Measurements from ENCODE around the gene COMMD4. TPM values are rescaled to one million over a fixed set of nuclear protein-coding genes. Genes with fewer than 3 reads are reported as not detected.
"Not testable (repeated sequence)": the region's sequence is repeated elsewhere in the genome, so short reads cannot be mapped to it uniquely, and the experiment has no call there.

Gene COMMD4
- total RNA-seq, 1 donor: 68.4 TPM

DNA sequence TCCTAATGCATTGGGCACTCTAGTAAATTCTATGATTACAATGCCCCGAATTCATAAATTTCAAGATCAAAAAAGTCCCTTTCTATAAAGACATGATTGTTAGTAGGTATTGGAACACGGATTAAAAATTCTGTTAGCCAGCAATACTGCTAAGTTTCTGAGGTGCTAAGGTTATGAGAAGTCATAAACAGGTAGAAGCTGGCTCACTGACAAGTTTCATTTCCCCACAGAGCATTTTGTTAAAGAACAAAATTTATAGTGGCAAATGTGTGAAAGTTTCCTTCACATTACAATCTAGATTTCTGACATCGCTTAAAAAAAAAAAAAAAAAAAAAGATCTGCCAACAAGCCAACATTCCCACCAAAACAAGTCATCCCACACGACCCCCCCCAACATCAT lies 44.9 kb downstream of the COMMD4 start:
- no peaks in the 10 kb centered on the region for H4K20me1 ChIP-seq (ENCODE audit: insufficient read depth, low read length)
- no peak overlapping the region for H2AFZ ChIP-seq (ENCODE audit: low read length)
- H3K4me2 ChIP-seq (ENCODE audit: insufficient read depth, low read length): no peak overlapping the region
- no peak overlapping the region for H3K4me3 ChIP-seq (ENCODE audit: insufficient read depth, low read length)
- H3K4me1 ChIP-seq (ENCODE audit: insufficient read depth, low read length): no peaks in the 10 kb centered on the region
- H3K36me3 ChIP-seq (ENCODE audit: insufficient read depth, low read length): peaks cover 74% of the 10 kb centered on the region
- no peak overlapping the region for H3K27ac ChIP-seq (ENCODE audit: low read depth, low read length)
- DNase-seq (ENCODE audit: insufficient read length, low spot score, missing footprints): no peak
- H3K9me3 ChIP-seq (ENCODE audit: low read depth, low read length): no peaks in the 10 kb centered on the region
- H3K79me2 ChIP-seq (ENCODE audit: insufficient read depth, low read length): no peaks in the 10 kb centered on the region
- H3K27me3 ChIP-seq (ENCODE audit: insufficient read depth, low read length): no peaks in the 10 kb centered on the region
- TF ChIP-seq, protein P1, sequence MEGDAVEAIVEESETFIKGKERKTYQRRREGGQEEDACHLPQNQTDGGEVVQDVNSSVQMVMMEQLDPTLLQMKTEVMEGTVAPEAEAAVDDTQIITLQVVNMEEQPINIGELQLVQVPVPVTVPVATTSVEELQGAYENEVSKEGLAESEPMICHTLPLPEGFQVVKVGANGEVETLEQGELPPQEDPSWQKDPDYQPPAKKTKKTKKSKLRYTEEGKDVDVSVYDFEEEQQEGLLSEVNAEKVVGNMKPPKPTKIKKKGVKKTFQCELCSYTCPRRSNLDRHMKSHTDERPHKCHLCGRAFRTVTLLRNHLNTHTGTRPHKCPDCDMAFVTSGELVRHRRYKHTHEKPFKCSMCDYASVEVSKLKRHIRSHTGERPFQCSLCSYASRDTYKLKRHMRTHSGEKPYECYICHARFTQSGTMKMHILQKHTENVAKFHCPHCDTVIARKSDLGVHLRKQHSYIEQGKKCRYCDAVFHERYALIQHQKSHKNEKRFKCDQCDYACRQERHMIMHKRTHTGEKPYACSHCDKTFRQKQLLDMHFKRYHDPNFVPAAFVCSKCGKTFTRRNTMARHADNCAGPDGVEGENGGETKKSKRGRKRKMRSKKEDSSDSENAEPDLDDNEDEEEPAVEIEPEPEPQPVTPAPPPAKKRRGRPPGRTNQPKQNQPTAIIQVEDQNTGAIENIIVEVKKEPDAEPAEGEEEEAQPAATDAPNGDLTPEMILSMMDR (IDR thresholded peaks at IDR 0.05; ENCODE audit: extremely low read depth, low read depth, low read length): no peak

DNA sequence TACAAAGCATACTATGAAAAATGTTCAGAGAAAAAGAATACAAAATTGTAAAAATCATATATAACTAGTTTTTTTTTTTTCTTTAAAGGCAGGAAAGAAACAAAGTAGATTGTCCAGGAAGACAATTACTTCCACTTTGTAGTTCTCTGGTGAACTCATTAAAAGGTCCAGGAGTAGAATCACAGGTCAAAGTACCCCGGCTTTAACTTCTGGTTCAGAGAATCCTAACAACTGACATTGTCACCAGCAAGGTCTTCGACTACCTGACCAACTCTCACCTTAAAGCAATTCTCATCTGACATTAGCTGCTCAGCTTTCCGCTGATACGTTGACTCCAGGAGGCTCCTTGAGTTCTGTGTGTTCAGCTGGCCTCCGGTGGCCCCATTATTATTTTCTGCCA lies 48.1 kb downstream of the COMMD4 start:
- not testable (repeated sequence) for H3K27ac ChIP-seq (ENCODE audit: low read depth, low read length); H3K9me3 ChIP-seq (ENCODE audit: low read depth, low read length); H3K4me3 ChIP-seq (ENCODE audit: insufficient read depth, low read length); DNase-seq (ENCODE audit: insufficient read length, low spot score, missing footprints); H2AFZ ChIP-seq (ENCODE audit: low read length); H3K79me2 ChIP-seq (ENCODE audit: insufficient read depth, low read length); H3K27me3 ChIP-seq (ENCODE audit: insufficient read depth, low read length); H3K4me1 ChIP-seq (ENCODE audit: insufficient read depth, low read length); H3K4me2 ChIP-seq (ENCODE audit: insufficient read depth, low read length); H4K20me1 ChIP-seq (ENCODE audit: insufficient read depth, low read length)
- H3K36me3 ChIP-seq (ENCODE audit: insufficient read depth, low read length): peaks cover 80% of the 10 kb centered on the region

Small RNA genes lying within 50 kb of the gene (small RNA-seq; reads per million reads assigned to genes)
- gene RN7SL327P: not detected

Other genes with a start within 250 kb of the COMMD4 start
- 4.7 and 6.5 TPM in 2 replicates for gene C15orf39, start 134.2 kb upstream of the COMMD4 start, total RNA-seq
- gene GOLGA6C, start 77.7 kb upstream of the COMMD4 start, total RNA-seq: not detected in 2 replicates
- not detected in 2 replicates for gene GOLGA6D, start 53.2 kb upstream of the COMMD4 start, total RNA-seq
- 3.6 and 5.0 TPM in 2 replicates for gene NEIL1, start 11.0 kb downstream of the COMMD4 start, total RNA-seq
- 123 and 142 TPM in 2 replicates for gene MAN2C1, start 32.5 kb downstream of the COMMD4 start, total RNA-seq
- 34.5 and 36.2 TPM in 2 replicates for gene SIN3A, start 115.6 kb downstream of the COMMD4 start, total RNA-seq
- 23.9 and 24.2 TPM in 2 replicates for gene PTPN9, start 243.3 kb downstream of the COMMD4 start, total RNA-seq

Data from osteoblast (primary cell).